HepG2 (cell line): ENCODE data around the gene CLDN9. TPM values are rescaled to one million over a fixed set of nuclear protein-coding genes. Genes with fewer than 3 reads are reported as not detected.
A peak's percentile ranks its signal among the peaks of the same experiment; 100 is the strongest.

Experiments used
- CREBL2 ChIP-seq: sonication (generic); formaldehyde crosslinking; IDR thresholded peaks from 2 replicates; pipeline ENCODE4 v1.8.1; 2023; ENCODE audit warnings: missing genetic modification reagents, mild to moderate bottlenecking, borderline replicate concordance
- HCFC1 ChIP-seq: fragments of 150-350 bp; IDR thresholded peaks from 2 replicates; pipeline ENCODE4 v1.6.1; 2014; ENCODE audit warnings: low read depth, low read length
- KLF15 ChIP-seq: sonication (generic); formaldehyde crosslinking; IDR thresholded peaks from 2 replicates; pipeline ENCODE4 v1.8.1; 2023; ENCODE audit warnings: borderline replicate concordance, mild to moderate bottlenecking, inconsistent platforms, missing genetic modification reagents, mixed read lengths
- MAX ChIP-seq: IDR thresholded peaks from 2 replicates; pipeline ENCODE4 v1.6.1; 2012; ENCODE audit warnings: inconsistent platforms
- PAX8 ChIP-seq: sonication (generic); formaldehyde crosslinking; IDR thresholded peaks from 2 replicates; pipeline ENCODE4 v1.8.0; 2022; ENCODE audit warnings: mild to moderate bottlenecking, missing genetic modification reagents, borderline replicate concordance
- SIN3B ChIP-seq: fragments of 150-350 bp; IDR thresholded peaks from 2 replicates; pipeline ENCODE4 v1.6.1; 2014; ENCODE audit warnings: low read length
- SOX5 ChIP-seq: IDR thresholded peaks from 2 replicates; pipeline ENCODE4 v1.6.1; 2016; ENCODE audit warnings: borderline replicate concordance
- TGIF2 ChIP-seq: IDR thresholded peaks from 2 replicates; pipeline ENCODE4 v1.6.1; 2016; ENCODE audit warnings: control low read depth, missing compliant biosample characterization
- TOPORS ChIP-seq: sonication (generic); formaldehyde crosslinking; IDR thresholded peaks from 2 replicates; pipeline ENCODE4 v1.8.0; 2023; ENCODE audit warnings: mild to moderate bottlenecking, missing genetic modification reagents
- ZIK1 ChIP-seq: sonication (generic); formaldehyde crosslinking; IDR thresholded peaks from 2 replicates; pipeline ENCODE4 v1.5.0; 2020; ENCODE audit warnings: mild to moderate bottlenecking, low read depth, missing genetic modification reagents, borderline replicate concordance
- ZNF232 ChIP-seq: sonication (generic); formaldehyde crosslinking; IDR thresholded peaks from 2 replicates; pipeline ENCODE4 v1.4.0; 2020; ENCODE audit warnings: missing genetic modification reagents, borderline replicate concordance
- ZNF264 ChIP-seq: sonication (generic); formaldehyde crosslinking; IDR thresholded peaks from 2 replicates; pipeline ENCODE4 v1.4.0; 2020; ENCODE audit warnings: missing genetic modification reagents
- ZNF430 ChIP-seq: sonication (generic); formaldehyde crosslinking; IDR thresholded peaks from 2 replicates; pipeline ENCODE4 v1.9.0; 2021; ENCODE audit warnings: mild to moderate bottlenecking, missing genetic modification reagents
- ZNF496 ChIP-seq: sonication (generic); formaldehyde crosslinking; IDR thresholded peaks from 2 replicates; pipeline ENCODE4 v1.8.1; 2023; ENCODE audit warnings: mild to moderate bottlenecking, moderate library complexity, missing genetic modification reagents; ENCODE audit not compliant: insufficient replicate concordance
- ZNF513 ChIP-seq: sonication (generic); formaldehyde crosslinking; conservative IDR thresholded peaks from 2 replicates; pipeline ENCODE4 v1.5.0; 2020; ENCODE audit warnings: missing genetic modification reagents
- ZNF557 ChIP-seq: sonication (generic); formaldehyde crosslinking; IDR thresholded peaks from 2 replicates; pipeline ENCODE4 v1.4.0; 2020; ENCODE audit warnings: missing genetic modification reagents
- ZNF577 ChIP-seq: sonication (generic); formaldehyde crosslinking; IDR thresholded peaks from 2 replicates; pipeline ENCODE4 v1.4.0; 2020; ENCODE audit warnings: mild to moderate bottlenecking, low read depth, missing genetic modification reagents, borderline replicate concordance
- polyA plus RNA-seq, 8 experiments: library from polyadenylated mRNA; depleted of rRNA in 3 of 8; stranded (reverse) in 7 of 8; unstranded in 1 of 8; fragments of >200 nt; fragmentation: Illumina TruSeq in 4 of 8; extraction: Trizol in 4 of 8; gene quantifications; 2 replicates each; pipeline versions ENCODE4 v1.2.1 to v1.2.3, GENCODE V29; 2011 to 2016; ENCODE audit warnings: low read depth in 4 of 8, missing spikeins in 1 of 8, mixed read lengths in 1 of 8; ENCODE audit not compliant: insufficient read depth in 1 of 8
- total RNA-seq, 5 experiments: library from RNA; depleted of rRNA; stranded (reverse); fragments of >200 nt; fragmentation: Illumina TruSeq; extraction: Trizol; gene quantifications; 2 replicates each; pipeline ENCODE4 v1.2.3, GENCODE V29; 2016; ENCODE audit warnings: low read depth in 1 of 5
- TF ChIP-seq, protein P1 (sequence below): sonication (generic); formaldehyde crosslinking; IDR thresholded peaks from 2 replicates; pipeline ENCODE4 v1.4.0; 2020; ENCODE audit warnings: low read depth, mild to moderate bottlenecking, missing genetic modification reagents
- TF ChIP-seq, protein P2 (sequence below): sonication (generic); formaldehyde crosslinking; IDR thresholded peaks from 2 replicates; pipeline ENCODE4 v1.8.1; 2023; ENCODE audit warnings: mild to moderate bottlenecking, missing genetic modification reagents, borderline replicate concordance
- TF ChIP-seq, protein P3 (sequence below): sonication (generic); formaldehyde crosslinking; conservative IDR thresholded peaks from 2 replicates; pipeline ENCODE4 v1.8.0; 2022; ENCODE audit warnings: low read depth, missing genetic modification reagents
- TF ChIP-seq, protein P4 (sequence below): sonication (generic); formaldehyde crosslinking; IDR thresholded peaks from 2 replicates; pipeline ENCODE4 v1.8.0; 2022; ENCODE audit warnings: mild to moderate bottlenecking, missing genetic modification reagents, moderate library complexity

The CLDN9 gene
- total and polyA plus RNA-seq, 2 of the 13 experiments (the other 11 are each of a cell fraction or from before 2014, with no cell fraction given): 0.15 to 0.26 TPM

GRCh38 chr16:2968738-2969544 is 43.8 kb upstream of the CLDN9 start, which contains the start of gene PAQR4 (continued):
- TF ChIP-seq ZNF513 (CRISPR knock-in tag) (no peak), ZNF264 (CRISPR knock-in tag) (peak; percentile 88; the same call in 1 of the 2 replicates), TOPORS (peak; percentile 95), ZNF577 (CRISPR knock-in tag) (peak; percentile 89; the same call in 1 of the 2 replicates), SOX5 (CRISPR knock-in tag) (peak; percentile 56; the same call in 1 of the 2 replicates), TGIF2 (peak; percentile 91), KLF15 (CRISPR knock-in tag) (0 out of 2 replicates have a peak, but pooled peaks have one; percentile 54), SIN3B (peak; percentile 69; the same call in 1 of the 2 replicates), ZNF232 (CRISPR knock-in tag) (peak; percentile 98), PAX8 (CRISPR knock-in tag) (peak; percentile 86; the same call in 1 of the 2 replicates), ZNF430 (CRISPR knock-in tag) (peak; percentile 97), ZNF496 (CRISPR knock-in tag) (no peak), CREBL2 (CRISPR knock-in tag) (peak; percentile 88; the same call in 1 of the 2 replicates), ZIK1 (peak; percentile 87), ZNF557 (CRISPR knock-in tag) (peak; percentile 90; the same call in 1 of the 2 replicates), MAX (peak; percentile 68), HCFC1 (no peak)
- TF ChIP-seq, protein P1, sequence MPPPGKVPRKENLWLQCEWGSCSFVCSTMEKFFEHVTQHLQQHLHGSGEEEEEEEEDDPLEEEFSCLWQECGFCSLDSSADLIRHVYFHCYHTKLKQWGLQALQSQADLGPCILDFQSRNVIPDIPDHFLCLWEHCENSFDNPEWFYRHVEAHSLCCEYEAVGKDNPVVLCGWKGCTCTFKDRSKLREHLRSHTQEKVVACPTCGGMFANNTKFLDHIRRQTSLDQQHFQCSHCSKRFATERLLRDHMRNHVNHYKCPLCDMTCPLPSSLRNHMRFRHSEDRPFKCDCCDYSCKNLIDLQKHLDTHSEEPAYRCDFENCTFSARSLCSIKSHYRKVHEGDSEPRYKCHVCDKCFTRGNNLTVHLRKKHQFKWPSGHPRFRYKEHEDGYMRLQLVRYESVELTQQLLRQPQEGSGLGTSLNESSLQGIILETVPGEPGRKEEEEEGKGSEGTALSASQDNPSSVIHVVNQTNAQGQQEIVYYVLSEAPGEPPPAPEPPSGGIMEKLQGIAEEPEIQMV (CRISPR knock-in tag): peak; percentile 85
- TF ChIP-seq, protein P2, sequence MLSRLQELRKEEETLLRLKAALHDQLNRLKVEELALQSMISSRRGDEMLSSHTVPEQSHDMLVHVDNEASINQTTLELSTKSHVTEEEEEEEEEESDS (CRISPR knock-in tag): peak; percentile 78; the same call in 1 of the 2 replicates
- TF ChIP-seq, protein P3, sequence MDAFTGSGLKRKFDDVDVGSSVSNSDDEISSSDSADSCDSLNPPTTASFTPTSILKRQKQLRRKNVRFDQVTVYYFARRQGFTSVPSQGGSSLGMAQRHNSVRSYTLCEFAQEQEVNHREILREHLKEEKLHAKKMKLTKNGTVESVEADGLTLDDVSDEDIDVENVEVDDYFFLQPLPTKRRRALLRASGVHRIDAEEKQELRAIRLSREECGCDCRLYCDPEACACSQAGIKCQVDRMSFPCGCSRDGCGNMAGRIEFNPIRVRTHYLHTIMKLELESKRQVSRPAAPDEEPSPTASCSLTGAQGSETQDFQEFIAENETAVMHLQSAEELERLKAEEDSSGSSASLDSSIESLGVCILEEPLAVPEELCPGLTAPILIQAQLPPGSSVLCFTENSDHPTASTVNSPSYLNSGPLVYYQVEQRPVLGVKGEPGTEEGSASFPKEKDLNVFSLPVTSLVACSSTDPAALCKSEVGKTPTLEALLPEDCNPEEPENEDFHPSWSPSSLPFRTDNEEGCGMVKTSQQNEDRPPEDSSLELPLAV (CRISPR knock-in tag): 0 out of 2 replicates have a peak, but pooled peaks have one; percentile 18
- TF ChIP-seq, protein P4, sequence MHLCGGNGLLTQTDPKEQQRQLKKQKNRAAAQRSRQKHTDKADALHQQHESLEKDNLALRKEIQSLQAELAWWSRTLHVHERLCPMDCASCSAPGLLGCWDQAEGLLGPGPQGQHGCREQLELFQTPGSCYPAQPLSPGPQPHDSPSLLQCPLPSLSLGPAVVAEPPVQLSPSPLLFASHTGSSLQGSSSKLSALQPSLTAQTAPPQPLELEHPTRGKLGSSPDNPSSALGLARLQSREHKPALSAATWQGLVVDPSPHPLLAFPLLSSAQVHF: peak; percentile 91
